ENCODE measurements around the gene ASPSCR1. TPM values are rescaled to one million over a fixed set of nuclear protein-coding genes. Genes with fewer than 3 reads are reported as not detected.

Gene ASPSCR1
- total RNA-seq, 1 experiment from 2014 or later, result 37.7 TPM

GRCh38 chr17:81983639-81984373 is 6.4 kb downstream of the ASPSCR1 start:
- no peaks in the 10 kb centered on the region for H3K27me3 Mint-ChIP-seq (ENCODE audit: unreplicated experiment)
- CTCF ChIA-PET, result no interaction called here
- DNase-seq, result no peak
- peaks cover 3% of the 10 kb centered on the region for H3K4me1 Mint-ChIP-seq (ENCODE audit: low read depth, unreplicated experiment)
- TF ChIP-seq CTCF (IDR thresholded peaks at IDR 0.05; ENCODE audit: unreplicated experiment), result no peak
- intact Hi-C loops (cut with micrococcal nuclease; ENCODE audit: unreplicated experiment), result no loop called here
- no peak overlapping the region for H3K4me3 Mint-ChIP-seq (ENCODE audit: low read depth, unreplicated experiment)
- H3K9me3 Mint-ChIP-seq (ENCODE audit: low read depth, unreplicated experiment), result no peaks in the 10 kb centered on the region
- BruUV-seq (replicated peaks), result no TSS peak
- H3K27ac Mint-ChIP-seq (ENCODE audit: unreplicated experiment), result no peak overlapping the region
- peaks cover 35% of the 10 kb centered on the region for H3K36me3 Mint-ChIP-seq (ENCODE audit: insufficient read depth, unreplicated experiment)

GRCh38 chr17:81984773-81985410 is 7.5 kb downstream of the ASPSCR1 start:
- H3K4me3 Mint-ChIP-seq (ENCODE audit: low read depth, unreplicated experiment), result no peak overlapping the region
- no peaks in the 10 kb centered on the region for H3K9me3 Mint-ChIP-seq (ENCODE audit: low read depth, unreplicated experiment)
- peaks cover 34% of the 10 kb centered on the region for H3K36me3 Mint-ChIP-seq (ENCODE audit: insufficient read depth, unreplicated experiment)
- intact Hi-C loops (cut with micrococcal nuclease; ENCODE audit: unreplicated experiment), result no loop called here
- no TSS peak for BruUV-seq (replicated peaks)
- no peaks in the 10 kb centered on the region for H3K4me1 Mint-ChIP-seq (ENCODE audit: low read depth, unreplicated experiment)
- H3K27me3 Mint-ChIP-seq (ENCODE audit: unreplicated experiment), result no peaks in the 10 kb centered on the region
- CTCF ChIA-PET, result no interaction called here
- H3K27ac Mint-ChIP-seq (ENCODE audit: unreplicated experiment), result no peak overlapping the region
- DNase-seq, result no peak
- TF ChIP-seq CTCF (IDR thresholded peaks at IDR 0.05; ENCODE audit: unreplicated experiment), result no peak

GRCh38 chr17:81986606-81987005 is 9.2 kb downstream of the ASPSCR1 start:
- CTCF ChIA-PET, result no interaction called here
- intact Hi-C loops (cut with micrococcal nuclease; ENCODE audit: unreplicated experiment), result no loop called here
- no peaks in the 10 kb centered on the region for H3K9me3 Mint-ChIP-seq (ENCODE audit: low read depth, unreplicated experiment)

GRCh38 chr17:81987161-81987770 is 9.8 kb downstream of the ASPSCR1 start:
- TF ChIP-seq CTCF (IDR thresholded peaks at IDR 0.05; ENCODE audit: unreplicated experiment), result no peak
- H3K27me3 Mint-ChIP-seq (ENCODE audit: unreplicated experiment), result no peaks in the 10 kb centered on the region
- CTCF ChIA-PET, result no interaction called here
- H3K36me3 Mint-ChIP-seq (ENCODE audit: insufficient read depth, unreplicated experiment), result peaks cover 29% of the 10 kb centered on the region
- BruUV-seq (replicated peaks), result no TSS peak
- H3K9me3 Mint-ChIP-seq (ENCODE audit: low read depth, unreplicated experiment), result no peaks in the 10 kb centered on the region
- H3K27ac Mint-ChIP-seq (ENCODE audit: unreplicated experiment), result no peak overlapping the region
- intact Hi-C loops (cut with micrococcal nuclease; ENCODE audit: unreplicated experiment), result no loop called here
- DNase-seq, result no peak
- H3K4me3 Mint-ChIP-seq (ENCODE audit: low read depth, unreplicated experiment), result no peak overlapping the region
- peaks cover 15% of the 10 kb centered on the region for H3K4me1 Mint-ChIP-seq (ENCODE audit: low read depth, unreplicated experiment)

More at GRCh38 chr17:81986606-81987005, 9.2 kb downstream of the ASPSCR1 start:
- H3K36me3 Mint-ChIP-seq (ENCODE audit: insufficient read depth, unreplicated experiment), result peaks cover 29% of the 10 kb centered on the region
- DNase-seq, result no peak
- H3K27me3 Mint-ChIP-seq (ENCODE audit: unreplicated experiment), result no peaks in the 10 kb centered on the region
- no peak overlapping the region for H3K27ac Mint-ChIP-seq (ENCODE audit: unreplicated experiment)
- BruUV-seq (replicated peaks), result no TSS peak
- peaks cover 12% of the 10 kb centered on the region for H3K4me1 Mint-ChIP-seq (ENCODE audit: low read depth, unreplicated experiment)
- H3K4me3 Mint-ChIP-seq (ENCODE audit: low read depth, unreplicated experiment), result no peak overlapping the region
- no peak for TF ChIP-seq CTCF (IDR thresholded peaks at IDR 0.05; ENCODE audit: unreplicated experiment)

Measured in Calu3 (cell line).